Gastrocnemius medialis (tissue), 4 donors: ENCODE measurements around the gene APBA1. TPM values are rescaled to one million over a fixed set of nuclear protein-coding genes. Genes with fewer than 3 reads are reported as not detected.

Experiments
- ATAC-seq, 2 donors: fragments of 150-250 bp; one replicate each; pipeline ENCODE4 v1.9.1; 2016
- DNase-seq, 2 donors: peaks; one replicate each; pipeline ENCODE4 v3.0.0-alpha.2; 2019
- H3K27ac ChIP-seq, 4 donors: fragments of 200-600 bp; sonication (generic); 1 replicate in 1 of 4; 2 replicates in 3 of 4; pipeline ENCODE4 v1.5.1; 2016 to 2018; ENCODE audit warnings: mild to moderate bottlenecking in 2 of 4, moderate library complexity in 1 of 4
- H3K27me3 ChIP-seq, 3 donors: fragments of 200-600 bp; sonication (generic) in 2 of 3; 1 replicate in 1 of 3; 2 replicates in 2 of 3; pipeline versions ENCODE4 v1.5.1 to v1.6.0; 2016 to 2019; ENCODE audit warnings: mild to moderate bottlenecking in 1 of 3, moderate library complexity in 1 of 3
- H3K36me3 ChIP-seq, 2 donors: fragments of 200-600 bp; sonication (generic) in 1 of 2; one replicate each; pipeline ENCODE4 v1.5.1; 2017 to 2018
- H3K4me1 ChIP-seq, 2 donors: fragments of 200-600 bp; sonication (generic) in 1 of 2; one replicate each; pipeline ENCODE4 v1.5.1; 2016 to 2017; ENCODE audit warnings: mild to moderate bottlenecking in 2 of 2
- H3K4me3 ChIP-seq, 4 donors: fragments of 200-600 bp; sonication (generic) in 3 of 4; 1 replicate in 1 of 4; 2 replicates in 3 of 4; pipeline ENCODE4 v1.5.1; 2016 to 2019; ENCODE audit warnings: mild to moderate bottlenecking in 2 of 4
- H3K9me3 ChIP-seq, 3 donors: fragments of 200-600 bp; sonication (generic) in 2 of 3; 1 replicate in 1 of 3; 2 replicates in 2 of 3; pipeline ENCODE4 v1.5.1; 2016 to 2019
- CTCF ChIP-seq, 5 experiments: fragments of 450-650 bp in 3 of 5; fragments of 200-600 bp in 2 of 5; sonication (generic) in 2 of 5; IDR thresholded peaks in 4 of 5; conservative IDR thresholded peaks in 1 of 5; 1 replicate in 4 of 5; 2 replicates in 1 of 5; pipeline ENCODE4 v1.5.1; 2016 to 2019; ENCODE audit warnings: antibody characterized with exemption in 5 of 5, mild to moderate bottlenecking in 3 of 5, moderate library complexity in 3 of 5
- POLR2A ChIP-seq, 2 donors: fragments of 450-650 bp; IDR thresholded peaks; one replicate each; pipeline ENCODE4 v1.6.1; 2017; ENCODE audit warnings: antibody characterized with exemption in 2 of 2, mild to moderate bottlenecking in 2 of 2, moderate library complexity in 2 of 2
- in situ Hi-C, 4 donors: fragments of 200-750 bp; cut with MboI; loops; one replicate each; pipeline versions ENCODE4 v1.15.0 to v1.8.0; 2017; ENCODE audit warnings: low sequenced_read_pairs in 4 of 4
- intact Hi-C: fragments of 100-400 bp; cut with DNase I; formaldehyde crosslinking; loops from one replicate; pipeline ENCODE4 v1.15.1; 2023; ENCODE audit warnings: low total_unique reads
- total RNA-seq, 4 donors: library from RNA; depleted of rRNA; stranded (reverse); fragments of >200 nt; gene quantifications; one replicate each; pipeline versions ENCODE4 v1.1.0 to v1.2.3, GENCODE V29; 2016

APBA1 gene
- total RNA-seq, 4 donors from 2014 or later: 0.61 to 2.3 (median 1.4) TPM

- Histone ChIP-seq H3K27ac (no peak overlapping the region), H3K36me3 (peaks cover 0 to 5% of the 10 kb centered on the region in 2 donors), H3K4me1 (no peaks in the 10 kb centered on the region), H3K9me3 (no peaks in the 10 kb centered on the region), H3K27me3 (no peaks in the 10 kb centered on the region), H3K4me3 (no peak overlapping the region)
- ATAC-seq (no peak), DNase-seq (no peak)
- intact Hi-C loops (no loop called here), in situ Hi-C loops (no loop called here)
- TF ChIP-seq POLR2A (IDR thresholded peaks at IDR 0.05) (no peak), CTCF (IDR thresholded peaks at IDR 0.05 in 4 of 5, conservative IDR thresholded peaks at IDR 0.05 in 1 of 5) (no peak)
Observed at GRCh38 chr9:69456201-69456600, 216.0 kb downstream of the APBA1 start.

GRCh38 chr9:69455311-69455710 is 216.9 kb downstream of the APBA1 start:
- no peak for TF ChIP-seq CTCF (IDR thresholded peaks at IDR 0.05 in 4 of 5, conservative IDR thresholded peaks at IDR 0.05 in 1 of 5)
- TF ChIP-seq POLR2A (IDR thresholded peaks at IDR 0.05): no peak
- no peak for DNase-seq
- peaks cover 0 to 5% of the 10 kb centered on the region in 2 donors for H3K36me3 ChIP-seq
- no peaks in the 10 kb centered on the region for H3K27me3 ChIP-seq
- in situ Hi-C loops (no loop called here), intact Hi-C loops (no loop called here)
- H3K4me3 ChIP-seq: no peak overlapping the region
- H3K9me3 ChIP-seq: no peaks in the 10 kb centered on the region
- no peaks in the 10 kb centered on the region for H3K4me1 ChIP-seq
- no peak for ATAC-seq
- no peak overlapping the region for H3K27ac ChIP-seq

DNA sequence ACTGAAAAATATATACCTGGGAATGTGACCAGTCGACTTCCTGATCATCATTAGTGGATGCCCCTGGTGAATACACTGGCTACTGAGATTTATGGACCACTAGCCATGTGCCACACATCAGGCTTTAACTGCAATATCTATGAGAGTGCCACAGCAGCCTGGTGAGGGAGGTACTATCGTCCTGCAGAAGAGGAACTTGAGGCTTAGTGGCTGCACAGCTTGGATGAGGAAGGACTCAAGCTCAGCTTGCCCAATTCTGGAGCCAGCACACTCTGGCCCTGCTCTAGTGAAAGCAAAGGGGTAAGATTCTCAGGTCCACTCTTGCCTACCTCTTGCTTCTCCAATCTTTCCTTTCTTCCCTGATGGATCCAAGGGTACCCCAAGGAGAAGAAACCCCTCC is 217.8 kb downstream of the APBA1 start:
- intact Hi-C loops: no loop called here
- ATAC-seq (no peak), DNase-seq (no peak)
- in situ Hi-C loops: no loop called here
- Histone ChIP-seq H3K4me1 (no peaks in the 10 kb centered on the region), H3K27ac (no peak overlapping the region), H3K36me3 (peaks cover 0 to 5% of the 10 kb centered on the region in 2 donors), H3K27me3 (no peaks in the 10 kb centered on the region), H3K9me3 (no peaks in the 10 kb centered on the region), H3K4me3 (no peak overlapping the region)
- no peak for TF ChIP-seq CTCF (IDR thresholded peaks at IDR 0.05 in 4 of 5, conservative IDR thresholded peaks at IDR 0.05 in 1 of 5)
- no peak for TF ChIP-seq POLR2A (IDR thresholded peaks at IDR 0.05)

- H3K9me3 ChIP-seq: no peaks in the 10 kb centered on the region
- in situ Hi-C loops: no loop called here
- no peak for ATAC-seq
Observed at GRCh38 chr9:69453746-69454145, 218.4 kb downstream of the APBA1 start.

More at GRCh38 chr9:69453746-69454145, 218.4 kb downstream of the APBA1 start:
- intact Hi-C loops: no loop called here
- H3K27ac ChIP-seq: no peak overlapping the region
- no peak for TF ChIP-seq CTCF (IDR thresholded peaks at IDR 0.05 in 4 of 5, conservative IDR thresholded peaks at IDR 0.05 in 1 of 5)
- no peak for TF ChIP-seq POLR2A (IDR thresholded peaks at IDR 0.05)
- peaks cover 0 to 5% of the 10 kb centered on the region in 2 donors for H3K36me3 ChIP-seq
- H3K4me3 ChIP-seq: no peak overlapping the region
- no peak for DNase-seq
- H3K4me1 ChIP-seq: no peaks in the 10 kb centered on the region
- no peaks in the 10 kb centered on the region for H3K27me3 ChIP-seq
